Naive thymus-derived CD8-positive, alpha-beta T cell (primary cell): ENCODE data around the gene PLEKHA7. TPM values are rescaled to one million over a fixed set of nuclear protein-coding genes. Genes with fewer than 3 reads are reported as not detected.
"Not testable (repeated sequence)": the region's sequence is repeated elsewhere in the genome, so short reads cannot be mapped to it uniquely, and the experiment has no call there.

ENCODE experiments used
- ATAC-seq, 2 donors: fragments of 150-1000 bp; cut with Tn5 transposase in 1 of 2; sonication (Bioruptor Pico), chemical (Tn5 transposase) in 1 of 2; 1 replicate in 1 of 2; 2 replicates in 1 of 2; pipeline ENCODE4 v1.10.0; 2021; ENCODE audit warnings: mild to moderate bottlenecking in 2 of 2, moderate library complexity in 2 of 2
- POLR2A ChIA-PET: fragments of 350-600 bp; sonication (Branson Sonifier 250); formaldehyde crosslinking; loops from one replicate; lab custom pipeline; 2021; ENCODE audit warnings: antibody characterized with exemption; lab: Charles Lee
- DNase-seq, 10 donors: peaks; one replicate each; pipeline versions ENCODE4 v3.0.0 to v3.0.0-alpha.2; 2020 to 2022
- H3K27ac Mint-ChIP-seq, 10 donors: one replicate each; pipeline ENCODE4 v1.8.0; 2020 to 2022; ENCODE audit warnings: mild to moderate bottlenecking in 10 of 10, mixed read lengths in 10 of 10, moderate library complexity in 4 of 10, inconsistent platforms in 1 of 10
- H3K27me3 Mint-ChIP-seq, 5 donors: one replicate each; pipeline ENCODE4 v1.8.0; 2021 to 2022; ENCODE audit warnings: mixed read lengths in 5 of 5
- H3K36me3 Mint-ChIP-seq, 3 donors: one replicate each; pipeline ENCODE4 v1.8.0; 2020 to 2022; ENCODE audit warnings: mixed read lengths in 3 of 3, mild to moderate bottlenecking in 2 of 3, inconsistent platforms in 1 of 3
- H3K4me1 Mint-ChIP-seq, 4 donors: one replicate each; pipeline ENCODE4 v1.8.0; 2021 to 2022; ENCODE audit warnings: mixed read lengths in 4 of 4
- H3K4me3 Mint-ChIP-seq, 10 donors: one replicate each; pipeline ENCODE4 v1.8.0; 2020 to 2022; ENCODE audit warnings: mild to moderate bottlenecking in 10 of 10, mixed read lengths in 10 of 10, moderate library complexity in 6 of 10, inconsistent platforms in 1 of 10
- H3K9me3 Mint-ChIP-seq, 9 donors: one replicate each; pipeline ENCODE4 v1.8.0; 2020 to 2022; ENCODE audit warnings: mixed read lengths in 9 of 9, mild to moderate bottlenecking in 3 of 9, inconsistent platforms in 1 of 9, moderate library complexity in 1 of 9
- polyA plus RNA-seq, 3 donors: library from polyadenylated mRNA; unstranded; fragments of 300-500 nt; fragmentation: Illumina TruSeq; gene quantifications; one replicate each; pipeline ENCODE4 v1.2.3, GENCODE V29; 2021
- total RNA-seq, 8 experiments: library from RNA in 2 of 8; stranded (reverse) in 2 of 8; gene quantifications; one replicate each; pipeline ENCODE4 v1.2.3 and lab custom pipeline; 2021 to 2026

Gene PLEKHA7
- total and polyA plus RNA-seq, 5 experiments from 2014 or later: 0.77 to 0.96 TPM; not detected in 3

DNA sequence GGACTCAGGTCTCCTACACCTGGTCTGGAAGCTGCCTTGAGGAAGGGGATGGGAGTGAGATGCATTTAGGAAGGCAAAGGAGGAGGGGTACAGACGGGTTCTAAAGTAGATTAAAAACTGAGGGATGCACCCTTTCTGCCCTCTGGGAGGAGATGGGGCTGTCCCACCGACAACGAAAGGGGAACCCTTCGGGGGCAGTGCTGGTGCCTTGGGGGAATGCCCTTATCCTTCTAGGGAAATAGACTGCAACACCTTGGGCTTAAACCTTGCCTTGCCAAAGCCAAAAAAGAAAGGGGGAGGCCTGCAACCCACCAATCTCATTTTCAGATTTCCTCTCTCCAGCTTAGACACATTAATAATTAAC is 89.8 kb downstream of the PLEKHA7 start:
- Mint-ChIP-seq H3K4me1 (peaks cover 4 to 11% (median 9%) of the 10 kb centered on the region in 4 donors), H3K36me3 (no peaks in the 10 kb centered on the region), H3K27ac (no peak overlapping the region), H3K4me3 (peak overlapping the region in 1 of 10 donors; percentile 25), H3K9me3 (no peaks in the 10 kb centered on the region), H3K27me3 (peaks cover 19 to 54% (median 37%) of the 10 kb centered on the region in 5 donors)
- POLR2A ChIA-PET: no interaction called here
- DNase-seq: no peak
- ATAC-seq: no peak

DNA sequence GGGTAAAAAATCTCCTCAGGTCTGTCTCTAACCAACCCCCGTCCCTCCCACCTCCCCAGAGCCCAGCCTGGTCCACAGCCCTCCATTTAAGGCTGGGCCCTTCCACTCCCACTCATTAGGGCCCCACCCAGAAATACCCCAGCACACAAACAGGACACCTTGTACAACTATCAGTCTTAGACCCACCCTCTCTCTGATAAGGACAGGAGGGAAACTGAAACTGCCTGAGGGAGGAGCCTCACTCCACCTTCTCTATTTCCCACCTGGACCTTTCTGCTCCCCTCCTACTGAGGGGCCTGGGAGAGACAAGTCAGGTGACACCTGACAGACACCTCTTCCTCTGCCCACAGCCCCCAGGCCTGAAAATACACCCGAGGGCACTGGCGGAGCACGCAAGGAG is 90.2 kb downstream of the PLEKHA7 start:
- Mint-ChIP-seq H3K9me3 (no peaks in the 10 kb centered on the region), H3K36me3 (no peaks in the 10 kb centered on the region), H3K4me3 (no peak overlapping the region), H3K4me1 (peaks cover 4 to 11% (median 9%) of the 10 kb centered on the region in 4 donors), H3K27ac (no peak overlapping the region), H3K27me3 (peaks cover 19 to 54% (median 34%) of the 10 kb centered on the region in 5 donors)
- ATAC-seq: no peak
- POLR2A ChIA-PET: no interaction called here
- no peak for DNase-seq

- Mint-ChIP-seq H3K4me3 (no peak overlapping the region), H3K27me3 (peaks cover 17 to 53% (median 42%) of the 10 kb centered on the region in 5 donors), H3K4me1 (peaks cover 4 to 11% (median 9%) of the 10 kb centered on the region in 4 donors), H3K27ac (no peak overlapping the region), H3K36me3 (no peaks in the 10 kb centered on the region), H3K9me3 (peaks cover 0 to 3% (median 0%) of the 10 kb centered on the region in 9 donors)
- DNase-seq: no peak
- POLR2A ChIA-PET: no interaction called here
- no peak for ATAC-seq
Observed at GRCh38 chr11:16921668-16922067, 92.5 kb downstream of the PLEKHA7 start.

DNA sequence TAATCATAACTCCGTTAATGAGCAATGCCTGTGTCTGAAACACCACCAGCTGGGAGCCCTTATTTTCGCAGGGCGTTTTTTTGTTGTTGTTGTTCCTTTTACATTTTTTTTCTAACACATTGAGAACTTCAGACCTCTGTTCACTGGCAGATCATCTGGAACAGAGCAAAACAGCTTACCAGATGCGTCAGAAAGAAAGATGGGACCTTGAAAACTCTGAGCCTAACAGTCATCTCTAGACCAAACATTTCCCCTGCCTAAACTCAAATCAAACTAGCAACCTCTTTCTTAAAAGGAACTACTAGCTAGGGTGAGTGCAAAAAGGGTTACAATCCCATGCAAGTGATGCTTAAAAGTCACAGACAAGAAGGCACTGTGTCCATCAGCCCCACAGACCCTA is 93.2 kb downstream of the PLEKHA7 start:
- Mint-ChIP-seq H3K9me3 (peaks cover 0 to 3% (median 0%) of the 10 kb centered on the region in 9 donors), H3K4me1 (peaks cover 4 to 8% (median 6%) of the 10 kb centered on the region in 4 donors), H3K27me3 (peaks cover 12 to 47% (median 37%) of the 10 kb centered on the region in 5 donors), H3K36me3 (no peaks in the 10 kb centered on the region), H3K27ac (no peak overlapping the region), H3K4me3 (no peak overlapping the region)
- ATAC-seq (no peak), DNase-seq (no peak)
- POLR2A ChIA-PET: no interaction called here

- no peaks in the 10 kb centered on the region for H3K36me3 Mint-ChIP-seq
- ATAC-seq: no peak
- DNase-seq: no peak
- peaks cover 10 to 42% (median 36%) of the 10 kb centered on the region in 5 donors for H3K27me3 Mint-ChIP-seq
- peaks cover 0 to 3% (median 0%) of the 10 kb centered on the region in 9 donors for H3K9me3 Mint-ChIP-seq
- POLR2A ChIA-PET: no interaction called here
- H3K27ac Mint-ChIP-seq: no peak overlapping the region
- peaks cover under 1 to 8% (median 3%) of the 10 kb centered on the region in 4 donors for H3K4me1 Mint-ChIP-seq
- no peak overlapping the region for H3K4me3 Mint-ChIP-seq
Observed at GRCh38 chr11:16920559-16920958, 93.7 kb downstream of the PLEKHA7 start.

DNA sequence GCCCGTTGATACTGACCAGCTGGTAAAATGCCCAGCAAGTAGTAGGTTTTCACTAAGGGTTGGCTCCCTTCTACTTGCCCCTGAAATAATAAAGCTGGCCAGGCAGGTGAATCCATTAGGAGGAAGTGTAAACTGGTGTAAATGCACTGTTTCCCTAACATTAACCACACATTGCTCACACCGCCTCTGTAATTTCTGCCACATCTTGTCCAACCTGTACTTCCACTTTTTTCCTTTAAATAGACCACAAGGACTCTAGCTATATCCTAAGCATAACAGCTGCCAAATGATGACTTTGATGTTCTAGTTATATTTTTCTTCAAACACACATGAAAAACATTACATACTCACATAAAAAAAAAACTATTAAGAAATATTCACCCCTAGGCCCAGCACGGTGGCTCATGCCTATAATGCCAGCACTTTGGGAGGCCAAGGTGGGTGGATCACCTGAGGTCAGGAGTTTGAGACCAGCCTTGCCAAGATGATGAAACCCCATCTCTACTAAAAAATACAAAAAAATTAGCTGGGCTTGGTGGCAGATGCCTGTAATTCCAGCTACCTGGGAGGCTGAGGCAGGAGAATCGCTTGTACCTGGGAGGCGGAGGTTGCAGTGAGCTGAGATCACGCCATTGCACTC is 95.6 kb downstream of the PLEKHA7 start:
- DNase-seq, POLR2A ChIA-PET, H3K4me3 Mint-ChIP-seq, H3K36me3 Mint-ChIP-seq, H3K9me3 Mint-ChIP-seq, H3K4me1 Mint-ChIP-seq, ATAC-seq: not testable (repeated sequence)
- H3K27me3 Mint-ChIP-seq: peaks cover 3 to 30% (median 25%) of the 10 kb centered on the region in 5 donors
- peak overlapping the region in 2 of 10 donors; percentile 11 to 53 for H3K27ac Mint-ChIP-seq

- no peak for ATAC-seq
- no peak for DNase-seq
- Mint-ChIP-seq H3K4me1 (no peaks in the 10 kb centered on the region), H3K4me3 (no peak overlapping the region), H3K36me3 (no peaks in the 10 kb centered on the region), H3K9me3 (peaks cover 0 to 3% (median 0%) of the 10 kb centered on the region in 9 donors), H3K27me3 (peaks cover 1 to 23% (median 18%) of the 10 kb centered on the region in 5 donors), H3K27ac (no peak overlapping the region)
- POLR2A ChIA-PET: no interaction called here
Observed at GRCh38 chr11:16917941-16918340, 96.3 kb downstream of the PLEKHA7 start.

DNA sequence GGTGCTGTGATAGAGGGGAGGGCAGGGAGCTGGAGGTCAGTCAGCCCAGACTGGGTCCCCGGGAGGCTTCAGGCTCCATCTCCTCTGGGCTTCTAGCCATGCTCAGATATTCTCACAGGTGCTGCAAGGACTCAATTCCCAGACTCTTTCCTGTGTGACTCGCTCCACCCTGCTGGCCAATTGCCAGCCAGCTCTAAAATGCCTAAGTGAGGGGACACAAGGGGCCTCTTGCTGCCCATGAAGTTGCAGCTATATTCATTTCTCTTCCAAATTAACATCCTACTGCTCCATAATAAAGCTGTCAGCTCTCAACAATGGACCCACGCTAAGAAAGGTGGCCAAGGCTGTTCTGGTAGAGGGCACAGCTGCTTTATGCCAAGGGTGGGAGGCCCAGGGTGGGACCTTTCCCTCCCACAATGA is 101.5 kb downstream of the PLEKHA7 start:
- ATAC-seq (no peak), DNase-seq (no peak)
- POLR2A ChIA-PET: no interaction called here
- H3K4me3 Mint-ChIP-seq: no peak overlapping the region
- peak overlapping the region in 1 of 10 donors; percentile 21 for H3K27ac Mint-ChIP-seq
- H3K4me1 Mint-ChIP-seq: no peaks in the 10 kb centered on the region
- H3K9me3 Mint-ChIP-seq: peaks cover 0 to 3% (median 0%) of the 10 kb centered on the region in 9 donors
- no peaks in the 10 kb centered on the region for H3K36me3 Mint-ChIP-seq
- H3K27me3 Mint-ChIP-seq: peaks cover 0 to 8% (median 1%) of the 10 kb centered on the region in 5 donors

GRCh38 chr11:16911658-16912057 is 102.6 kb downstream of the PLEKHA7 start:
- no peaks in the 10 kb centered on the region for H3K4me1 Mint-ChIP-seq
- H3K27me3 Mint-ChIP-seq: peaks cover 0 to 4% (median 0%) of the 10 kb centered on the region in 5 donors
- no peak overlapping the region for H3K4me3 Mint-ChIP-seq
- DNase-seq: no peak
- POLR2A ChIA-PET: no interaction called here
- H3K36me3 Mint-ChIP-seq: no peaks in the 10 kb centered on the region
- H3K9me3 Mint-ChIP-seq: peaks cover 0 to 2% (median 0%) of the 10 kb centered on the region in 9 donors
- ATAC-seq: no peak
- H3K27ac Mint-ChIP-seq: peak overlapping the region in 1 of 10 donors; percentile 40

- H3K9me3 Mint-ChIP-seq: no peaks in the 10 kb centered on the region
- ATAC-seq: no peak
- no peak overlapping the region for H3K27ac Mint-ChIP-seq
- POLR2A ChIA-PET: no interaction called here
- H3K4me1 Mint-ChIP-seq: no peaks in the 10 kb centered on the region
- no peak for DNase-seq
- H3K36me3 Mint-ChIP-seq: no peaks in the 10 kb centered on the region
- peaks cover 0 to 4% (median 0%) of the 10 kb centered on the region in 5 donors for H3K27me3 Mint-ChIP-seq
- H3K4me3 Mint-ChIP-seq: no peak overlapping the region
Observed at GRCh38 chr11:16911186-16911585, 103.0 kb downstream of the PLEKHA7 start.

DNA sequence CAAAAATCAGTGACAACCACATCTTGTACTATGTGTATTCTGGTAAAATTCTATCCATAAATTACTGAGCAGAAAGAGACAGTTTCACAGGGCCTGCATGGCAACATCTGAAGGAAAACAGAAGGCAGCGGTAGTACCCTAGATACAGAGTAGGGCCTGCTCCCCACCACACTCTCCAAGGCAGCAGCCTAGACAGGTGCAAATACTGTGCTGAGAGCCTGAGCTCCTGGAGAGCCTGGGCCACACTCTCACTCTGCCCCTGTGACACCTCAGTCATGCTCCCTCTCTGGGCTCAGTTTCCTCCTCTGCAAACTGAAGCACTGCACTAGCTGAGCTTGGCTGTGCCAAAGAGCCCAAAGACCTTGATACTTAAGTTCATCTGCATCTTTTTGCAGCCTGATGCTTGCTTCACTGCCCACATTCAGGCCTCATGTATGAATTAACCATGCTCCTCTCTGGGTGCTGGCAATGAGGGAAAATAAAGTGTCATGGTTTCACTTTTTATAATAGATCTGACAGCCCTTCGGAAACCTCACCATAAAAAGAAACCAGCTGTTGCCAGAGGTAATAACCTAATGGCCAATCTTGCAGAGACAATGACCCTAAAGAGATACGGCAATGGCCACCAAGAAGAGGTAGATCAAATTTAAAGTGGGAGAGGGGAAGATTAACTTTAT is 104.7 kb downstream of the PLEKHA7 start:
- H3K4me3 Mint-ChIP-seq: no peak overlapping the region
- H3K9me3 Mint-ChIP-seq: peaks cover 0 to 4% (median 0%) of the 10 kb centered on the region in 9 donors
- DNase-seq: no peak
- H3K27ac Mint-ChIP-seq: no peak overlapping the region
- H3K27me3 Mint-ChIP-seq: peaks cover 0 to 4% (median 0%) of the 10 kb centered on the region in 5 donors
- H3K36me3 Mint-ChIP-seq: no peaks in the 10 kb centered on the region
- no peak for ATAC-seq
- POLR2A ChIA-PET: no interaction called here
- no peaks in the 10 kb centered on the region for H3K4me1 Mint-ChIP-seq

GRCh38 chr11:16905375-16905774 is 108.8 kb downstream of the PLEKHA7 start:
- Mint-ChIP-seq H3K27ac (no peak overlapping the region), H3K4me1 (peaks cover 0 to 17% (median 3%) of the 10 kb centered on the region in 4 donors), H3K27me3 (no peaks in the 10 kb centered on the region), H3K36me3 (no peaks in the 10 kb centered on the region), H3K4me3 (no peak overlapping the region), H3K9me3 (peaks cover 0 to 4% (median 0%) of the 10 kb centered on the region in 9 donors)
- ATAC-seq: no peak
- DNase-seq: no peak
- POLR2A ChIA-PET: interaction anchor here (0.5 kb wide), 1 partner anchor 315 kb away, joined by 4 read pairs; no protein-coding TSS in a partner anchor

DNA sequence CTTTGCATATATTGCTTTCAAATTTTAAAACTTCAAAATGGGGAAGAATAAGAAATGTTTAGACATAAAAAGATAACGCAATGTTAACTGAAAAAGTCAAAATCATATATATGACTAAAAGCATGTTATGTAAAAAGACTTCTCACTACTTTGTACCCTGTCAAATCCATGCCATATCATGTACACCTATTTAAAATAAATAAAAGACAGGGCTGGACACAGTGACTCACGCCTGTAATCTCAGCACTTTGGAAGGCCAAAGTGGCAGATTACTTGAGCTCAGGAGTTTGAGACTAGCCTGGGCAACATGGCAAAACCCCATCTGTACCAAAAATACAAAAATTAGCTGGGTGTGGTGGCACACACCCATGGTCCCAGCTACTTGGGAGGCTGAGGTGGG is 109.5 kb downstream of the PLEKHA7 start:
- POLR2A ChIA-PET, DNase-seq, H3K27ac Mint-ChIP-seq, H3K27me3 Mint-ChIP-seq, H3K9me3 Mint-ChIP-seq, ATAC-seq, H3K4me3 Mint-ChIP-seq, H3K36me3 Mint-ChIP-seq: not testable (repeated sequence)
- H3K4me1 Mint-ChIP-seq: peaks cover 0 to 17% (median 3%) of the 10 kb centered on the region in 4 donors
